Thyroid gland (tissue), 4 donors: ENCODE measurements around the gene TFR2.

ENCODE experiments used
- CTCF ChIP-seq, 6 experiments: fragments of 200-600 bp in 3 of 6; fragments of 450-650 bp in 3 of 6; sonication (generic) in 3 of 6; IDR thresholded peaks; one replicate each; pipeline ENCODE4 v1.5.1; 2016 to 2019; ENCODE audit warnings: antibody characterized with exemption in 6 of 6, mild to moderate bottlenecking in 2 of 6, inconsistent platforms in 1 of 6, moderate library complexity in 1 of 6
- POLR2A ChIP-seq, 2 donors: fragments of 450-650 bp; IDR thresholded peaks; one replicate each; pipeline ENCODE4 v1.6.1; 2017; ENCODE audit warnings: antibody characterized with exemption in 2 of 2, mild to moderate bottlenecking in 2 of 2, moderate library complexity in 1 of 2

- no peak for TF ChIP-seq CTCF (IDR thresholded peaks at IDR 0.05)
- no peak for TF ChIP-seq POLR2A (IDR thresholded peaks at IDR 0.05)
These were observed 36.1 kb downstream of the TFR2 start for GRCh38 chr7:100604976-100605911.
